IMR-90 (cell line): Measurements from ENCODE around the gene RBMS3. TPM values are rescaled to one million over a fixed set of nuclear protein-coding genes. Genes with fewer than 3 reads are reported as not detected.
"Not testable (repeated sequence)": the region's sequence is repeated elsewhere in the genome, so short reads cannot be mapped to it uniquely, and the experiment has no call there.

Source experiments
- ATAC-seq: fragments of 200-7000 bp; cut with Tn5 transposase; 2 replicates; pipeline ENCODE4 v1.9.1; 2020; ENCODE audit warnings: low read depth, mild to moderate bottlenecking, moderate library complexity
- BruUV-seq: library from RNA; stranded (reverse); fragments of 400-500 nt; replicated peaks from 2 replicates; lab custom pipeline; 2021; lab: Mats Ljungman, UMichigan
- CTCF ChIA-PET: fragments of 300-600 bp; formaldehyde crosslinking; extraction: SDS; loops from one replicate; lab custom pipeline; 2021; ENCODE audit warnings: antibody characterized with exemption; lab: Yijun Ruan, JAX
- POLR2A ChIA-PET: fragments of 300-600 bp; sonication (Branson Sonifier 250); formaldehyde crosslinking; loops from one replicate; lab custom pipeline; 2022; ENCODE audit warnings: antibody characterized with exemption; ENCODE audit not compliant: unreplicated experiment; lab: Charles Lee
- DNase-seq: peaks from one replicate; pipeline ENCODE4 v3.0.0; 2013
- H2AFZ ChIP-seq: replicated peaks from 2 replicates; pipeline ENCODE3; 2013; ENCODE audit warnings: low read length, mild to moderate bottlenecking; ENCODE audit not compliant: poor library complexity
- H2AK5ac ChIP-seq: 2 replicates; pipeline ENCODE4 v1.6.1; 2013; ENCODE audit warnings: low read depth, low read length, inconsistent platforms
- H2AK9ac ChIP-seq: replicated peaks from 2 replicates; pipeline ENCODE3; 2013; ENCODE audit warnings: mild to moderate bottlenecking, low read depth, low read length, moderate library complexity; ENCODE audit not compliant: poor library complexity
- H2BK120ac ChIP-seq: 2 replicates; pipeline ENCODE4 v1.6.1; 2013; ENCODE audit warnings: low read depth, low read length, inconsistent platforms
- H2BK15ac ChIP-seq: 3 replicates; pipeline ENCODE4 v1.6.1; 2013; ENCODE audit warnings: low read depth, low read length, inconsistent platforms
- H2BK20ac ChIP-seq: 2 replicates; pipeline ENCODE4 v1.6.1; 2013; ENCODE audit warnings: low read depth, mild to moderate bottlenecking, inconsistent platforms, low read length, moderate library complexity
- H2BK5ac ChIP-seq: 2 replicates; pipeline ENCODE4 v1.6.1; 2013; ENCODE audit warnings: mild to moderate bottlenecking, low read depth, low read length, inconsistent platforms; ENCODE audit not compliant: poor library complexity, severe bottlenecking
- H3K14ac ChIP-seq: replicated peaks from 2 replicates; pipeline ENCODE4 v1.6.1; 2013; ENCODE audit warnings: low read depth, low read length, inconsistent platforms
- H3K18ac ChIP-seq: 2 replicates; pipeline ENCODE4 v1.6.1; 2013; ENCODE audit warnings: low read depth, low read length, control low read depth
- H3K23ac ChIP-seq: 2 replicates; pipeline ENCODE4 v1.6.1; 2013; ENCODE audit warnings: low read depth, low read length, inconsistent platforms
- H3K27ac ChIP-seq: 2 replicates; pipeline ENCODE4 v1.5.1; 2013; ENCODE audit warnings: mild to moderate bottlenecking, control low read depth, low read length; ENCODE audit not compliant: insufficient read depth
- H3K27me3 ChIP-seq: 2 replicates; pipeline ENCODE4 v1.6.1; 2013; ENCODE audit warnings: low read length; ENCODE audit not compliant: control insufficient read depth, insufficient read depth
- H3K36me3 ChIP-seq: 2 replicates; pipeline ENCODE4 v1.6.1; 2013; ENCODE audit warnings: low read length, mixed read lengths; ENCODE audit not compliant: control insufficient read depth, insufficient read depth
- H3K4ac ChIP-seq: 2 replicates; pipeline ENCODE4 v1.6.1; 2013; ENCODE audit warnings: low read depth, low read length, inconsistent platforms
- H3K4me1 ChIP-seq: 2 replicates; pipeline ENCODE4 v1.6.1; 2013; ENCODE audit warnings: low read length, mixed read lengths; ENCODE audit not compliant: control insufficient read depth, insufficient read depth
- H3K4me2 ChIP-seq: 2 replicates; pipeline ENCODE4 v1.6.1; 2013; ENCODE audit warnings: low read depth, mild to moderate bottlenecking, control low read depth, low read length, moderate library complexity
- H3K4me3 ChIP-seq: 2 replicates; pipeline ENCODE4 v1.5.1; 2013; ENCODE audit warnings: low read depth, mild to moderate bottlenecking, control low read depth, low read length, moderate library complexity; ENCODE audit not compliant: insufficient read depth
- H3K56ac ChIP-seq: 2 replicates; pipeline ENCODE4 v1.6.1; 2013; ENCODE audit warnings: low read length, inconsistent platforms; ENCODE audit not compliant: insufficient read depth; ENCODE audit errors: extremely low read depth
- H3K79me1 ChIP-seq, 2 experiments: 2 replicates each; pipeline ENCODE4 v1.6.1; 2013; ENCODE audit warnings: low read length in 2 of 2, inconsistent platforms in 1 of 2, low read depth in 1 of 2
- H3K9ac ChIP-seq: 2 replicates; pipeline ENCODE4 v1.6.1; 2013; ENCODE audit warnings: low read depth, low read length, control low read depth
- H3K9me1 ChIP-seq: 2 replicates; pipeline ENCODE4 v1.6.1; 2013; ENCODE audit warnings: low read length, inconsistent platforms; ENCODE audit not compliant: insufficient read depth
- H3K9me3 ChIP-seq: 2 replicates; pipeline ENCODE4 v1.6.1; 2013; ENCODE audit warnings: low read length; ENCODE audit not compliant: control insufficient read depth, insufficient read depth
- H4K20me1 ChIP-seq: 2 replicates; pipeline ENCODE4 v1.6.1; 2013; ENCODE audit warnings: low read length, inconsistent platforms; ENCODE audit not compliant: insufficient read depth
- H4K5ac ChIP-seq: 2 replicates; pipeline ENCODE4 v1.6.1; 2013; ENCODE audit warnings: mild to moderate bottlenecking, low read depth, low read length, control low read depth
- H4K8ac ChIP-seq, 2 experiments: 2 replicates each; pipeline ENCODE4 v1.6.1; 2013; ENCODE audit warnings: low read depth in 2 of 2, low read length in 2 of 2, control low read depth in 1 of 2, inconsistent platforms in 1 of 2
- H4K91ac ChIP-seq: 2 replicates; pipeline ENCODE4 v1.6.1; 2013; ENCODE audit warnings: low read depth, low read length, inconsistent platforms; ENCODE audit not compliant: insufficient read depth
- WGBS, 2 experiments: methylation state at CpG; one replicate each; pipeline versions ENCODE4 v1.1.5 to v1.1.7; 2013; ENCODE audit warnings: missing lambda C conversion rate in 2 of 2; ENCODE audit not compliant: insufficient read length in 1 of 2; ENCODE audit errors: extremely low coverage in 2 of 2; 5-methylcytosine and 5-hydroxymethylcytosine counted together
- dilution Hi-C: fragments of 300-500 bp; cut with HindIII; formaldehyde crosslinking; loops from one replicate; pipeline ENCODE4 v1.14.3; 2018; ENCODE audit warnings: low sequenced_read_pairs; ENCODE audit not compliant: unreplicated experiment
- in situ Hi-C: fragments of 300-500 bp; cut with MboI; formaldehyde crosslinking; loops from 3 replicates; pipeline ENCODE4 v1.14.3; 2019; ENCODE audit warnings: low sequenced_read_pairs, inconsistent platforms, mixed read lengths
- intact Hi-C: fragments of 100-400 bp; cut with micrococcal nuclease; formaldehyde crosslinking; loops from 2 replicates; pipeline ENCODE4 v1.10.0; 2022
- polyA plus RNA-seq, 3 experiments: library from polyadenylated mRNA; depleted of rRNA; stranded (reverse); fragments of >200 nt; gene quantifications; 2 replicates each; pipeline ENCODE4 v1.2.3, GENCODE V29; 2012; ENCODE audit warnings: low replicate concordance in 1 of 3
- total RNA-seq: library from RNA; depleted of rRNA; stranded (reverse); fragments of >200 nt; gene quantifications from 2 replicates; pipeline ENCODE4 v1.2.3, GENCODE V29; 2012

RBMS3 gene
- total and polyA plus RNA-seq, 2 of the 4 experiments (the other 2 are of a cell fraction): 15.2 to 127 TPM

GRCh38 chr3:29670476-29670875, 389.6 kb downstream of the RBMS3 start:
- DNase-seq, H3K27ac ChIP-seq, H4K91ac ChIP-seq, H3K4me1 ChIP-seq, H3K4me3 ChIP-seq, H3K18ac ChIP-seq, H2BK120ac ChIP-seq, H2AFZ ChIP-seq, H2AK9ac ChIP-seq, ATAC-seq, BruUV-seq, dilution Hi-C loops, H3K36me3 ChIP-seq, H4K8ac ChIP-seq, H2AK5ac ChIP-seq, H2BK20ac ChIP-seq, H4K5ac ChIP-seq, H3K79me1 ChIP-seq, in situ Hi-C loops, H3K23ac ChIP-seq, H3K9me1 ChIP-seq, H2BK5ac ChIP-seq, H3K56ac ChIP-seq, intact Hi-C loops, H3K4ac ChIP-seq, H3K14ac ChIP-seq, POLR2A ChIA-PET, H3K27me3 ChIP-seq, H3K9ac ChIP-seq, CTCF ChIA-PET, H3K4me2 ChIP-seq, H2BK15ac ChIP-seq, H3K9me3 ChIP-seq, H4K20me1 ChIP-seq: not testable (repeated sequence)
- WGBS, 2 experiments: 93% methylated on average over 4 of the region's 7 CpGs; no CpG with 5 or more reads in 1 of the 2 experiments
